WI38 (cell line): ENCODE data around the gene MYO15A.

Source experiments
- H3K4me3 ChIP-seq: 2 replicates; pipeline ENCODE4 v1.5.1; 2011; ENCODE audit warnings: low read depth, mild to moderate bottlenecking, control low read depth, low read length
- TF ChIP-seq, protein P1 (sequence below): IDR thresholded peaks from 2 replicates; pipeline ENCODE4 v1.5.1; 2012; ENCODE audit warnings: low read depth, mild to moderate bottlenecking, control low read depth, low read length

Gene MYO15A

DNA sequence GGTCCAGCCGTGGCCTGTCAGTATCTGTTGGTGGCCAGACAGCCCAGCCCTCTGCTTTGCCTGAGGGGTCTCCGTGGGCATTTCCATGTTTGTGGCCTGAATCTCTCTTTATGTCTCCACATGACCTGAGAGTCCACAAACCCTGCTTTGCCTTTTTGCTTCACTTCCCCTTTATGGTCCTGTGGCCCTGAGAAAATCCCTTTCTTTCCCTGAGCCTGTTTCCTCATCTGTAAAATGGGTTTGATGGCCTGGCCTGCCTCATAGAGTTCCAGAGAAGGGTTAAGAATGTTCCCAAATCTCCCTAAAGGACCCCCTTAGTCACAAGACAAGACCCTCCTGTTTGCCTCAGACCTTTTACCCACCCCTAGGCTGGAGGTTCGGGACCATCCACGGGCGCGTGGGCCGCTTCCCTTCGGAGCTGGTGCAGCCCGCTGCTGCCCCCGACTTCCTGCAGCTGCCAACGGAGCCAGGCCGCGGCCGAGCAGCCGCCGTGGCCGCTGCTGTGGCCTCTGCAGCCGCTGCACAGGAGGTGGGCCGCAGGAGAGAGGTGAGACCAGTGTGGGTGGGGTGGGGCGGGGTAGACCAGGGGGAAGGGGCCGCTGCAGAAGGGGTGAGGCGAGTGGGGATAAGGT, 48.9 kb downstream of the MYO15A start:
- TF ChIP-seq, protein P1, sequence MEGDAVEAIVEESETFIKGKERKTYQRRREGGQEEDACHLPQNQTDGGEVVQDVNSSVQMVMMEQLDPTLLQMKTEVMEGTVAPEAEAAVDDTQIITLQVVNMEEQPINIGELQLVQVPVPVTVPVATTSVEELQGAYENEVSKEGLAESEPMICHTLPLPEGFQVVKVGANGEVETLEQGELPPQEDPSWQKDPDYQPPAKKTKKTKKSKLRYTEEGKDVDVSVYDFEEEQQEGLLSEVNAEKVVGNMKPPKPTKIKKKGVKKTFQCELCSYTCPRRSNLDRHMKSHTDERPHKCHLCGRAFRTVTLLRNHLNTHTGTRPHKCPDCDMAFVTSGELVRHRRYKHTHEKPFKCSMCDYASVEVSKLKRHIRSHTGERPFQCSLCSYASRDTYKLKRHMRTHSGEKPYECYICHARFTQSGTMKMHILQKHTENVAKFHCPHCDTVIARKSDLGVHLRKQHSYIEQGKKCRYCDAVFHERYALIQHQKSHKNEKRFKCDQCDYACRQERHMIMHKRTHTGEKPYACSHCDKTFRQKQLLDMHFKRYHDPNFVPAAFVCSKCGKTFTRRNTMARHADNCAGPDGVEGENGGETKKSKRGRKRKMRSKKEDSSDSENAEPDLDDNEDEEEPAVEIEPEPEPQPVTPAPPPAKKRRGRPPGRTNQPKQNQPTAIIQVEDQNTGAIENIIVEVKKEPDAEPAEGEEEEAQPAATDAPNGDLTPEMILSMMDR, result no peak
- no peak overlapping the region for H3K4me3 ChIP-seq

DNA sequence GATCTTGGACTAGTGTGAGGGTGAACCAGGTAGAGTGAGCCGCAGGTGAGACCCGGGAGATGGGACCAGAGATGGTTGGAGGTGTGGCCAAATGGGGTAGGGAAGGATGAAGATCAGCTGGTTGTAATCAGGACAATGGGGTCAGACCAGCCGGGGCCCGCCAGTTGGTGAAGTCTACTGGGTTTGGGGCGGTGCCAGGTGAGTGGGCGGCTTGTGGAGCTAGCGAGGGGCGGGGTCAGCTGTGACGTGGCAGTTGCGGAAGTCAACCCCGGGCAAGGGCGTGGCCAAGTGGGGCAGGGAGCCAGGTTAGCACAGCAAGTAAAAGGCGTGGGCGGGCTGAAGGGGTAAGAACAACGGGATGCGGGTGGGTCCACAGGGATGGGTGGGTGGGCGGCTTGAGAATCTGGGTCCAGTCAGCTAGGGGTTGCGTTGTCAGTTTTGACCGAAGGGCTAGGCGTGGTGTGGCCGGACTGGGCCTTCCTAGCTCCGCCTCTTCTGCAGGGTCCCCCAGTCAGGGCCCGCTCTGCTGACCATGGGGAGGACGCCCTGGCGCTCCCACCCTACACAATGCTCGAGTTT, 49.6 kb downstream of the MYO15A start:
- no peak overlapping the region for H3K4me3 ChIP-seq
- TF ChIP-seq, protein P1, result no peak

DNA sequence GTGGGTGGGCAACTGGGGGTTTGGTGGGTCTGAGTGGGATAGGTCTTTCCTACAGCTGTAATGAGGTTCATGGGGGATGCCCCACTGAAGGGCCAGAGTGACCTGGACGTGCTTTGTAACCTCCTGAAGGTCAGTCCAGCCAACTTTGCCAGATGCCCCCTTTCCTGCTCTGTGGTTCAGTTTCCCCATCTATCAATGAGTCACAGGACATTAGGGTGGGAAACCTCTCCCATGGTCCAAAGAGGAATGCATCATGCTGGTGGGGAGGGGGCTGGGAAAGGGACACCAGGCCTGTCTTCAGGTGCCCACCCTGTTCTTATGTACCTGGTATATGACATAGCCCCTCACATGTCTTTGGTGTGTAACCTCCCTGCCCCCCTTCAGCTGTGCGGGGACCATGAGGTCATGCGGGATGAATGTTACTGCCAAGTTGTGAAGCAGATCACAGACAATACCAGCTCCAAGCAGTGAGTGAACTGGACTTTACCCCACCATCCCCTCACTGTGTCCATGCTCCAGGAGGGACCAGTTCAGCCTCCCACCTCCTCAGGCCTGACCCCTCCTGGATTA, 51.1 kb downstream of the MYO15A start:
- TF ChIP-seq, protein P1, result no peak
- H3K4me3 ChIP-seq, result no peak overlapping the region

DNA sequence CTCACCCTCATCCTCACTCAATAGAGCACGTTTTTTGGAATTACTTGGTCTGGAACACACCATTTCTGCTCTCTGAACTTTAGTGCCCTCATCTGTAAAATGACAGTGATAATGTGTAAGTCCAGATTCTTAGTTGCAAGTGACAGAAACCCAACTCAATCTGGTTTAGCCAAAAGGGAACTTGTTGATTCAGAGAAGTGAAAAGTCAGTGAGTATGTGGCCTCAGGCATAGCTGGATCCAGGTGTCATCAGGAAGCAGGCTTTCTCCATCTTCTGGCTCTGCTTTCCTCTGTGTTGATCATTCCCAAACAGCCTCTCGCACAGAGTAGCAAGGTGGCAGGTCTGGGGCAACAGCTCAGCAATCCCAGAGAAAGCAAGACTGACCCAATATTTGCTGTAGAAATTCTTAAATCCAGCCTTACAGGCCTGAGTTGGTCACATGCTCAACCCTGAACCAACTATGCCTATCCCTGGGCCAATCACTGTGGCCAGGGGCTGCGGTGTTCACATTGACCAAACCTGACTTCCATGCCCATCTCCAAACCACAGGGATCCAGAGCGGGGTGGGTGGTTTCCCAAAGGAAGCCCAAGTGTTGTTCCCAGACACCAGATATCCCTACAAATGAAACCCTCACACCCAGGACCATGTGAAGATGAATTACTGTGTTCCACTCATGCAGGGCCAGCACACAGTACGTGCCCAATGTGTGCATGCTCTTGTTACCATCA, 51.7 kb downstream of the MYO15A start:
- TF ChIP-seq, protein P1, result no peak

DNA sequence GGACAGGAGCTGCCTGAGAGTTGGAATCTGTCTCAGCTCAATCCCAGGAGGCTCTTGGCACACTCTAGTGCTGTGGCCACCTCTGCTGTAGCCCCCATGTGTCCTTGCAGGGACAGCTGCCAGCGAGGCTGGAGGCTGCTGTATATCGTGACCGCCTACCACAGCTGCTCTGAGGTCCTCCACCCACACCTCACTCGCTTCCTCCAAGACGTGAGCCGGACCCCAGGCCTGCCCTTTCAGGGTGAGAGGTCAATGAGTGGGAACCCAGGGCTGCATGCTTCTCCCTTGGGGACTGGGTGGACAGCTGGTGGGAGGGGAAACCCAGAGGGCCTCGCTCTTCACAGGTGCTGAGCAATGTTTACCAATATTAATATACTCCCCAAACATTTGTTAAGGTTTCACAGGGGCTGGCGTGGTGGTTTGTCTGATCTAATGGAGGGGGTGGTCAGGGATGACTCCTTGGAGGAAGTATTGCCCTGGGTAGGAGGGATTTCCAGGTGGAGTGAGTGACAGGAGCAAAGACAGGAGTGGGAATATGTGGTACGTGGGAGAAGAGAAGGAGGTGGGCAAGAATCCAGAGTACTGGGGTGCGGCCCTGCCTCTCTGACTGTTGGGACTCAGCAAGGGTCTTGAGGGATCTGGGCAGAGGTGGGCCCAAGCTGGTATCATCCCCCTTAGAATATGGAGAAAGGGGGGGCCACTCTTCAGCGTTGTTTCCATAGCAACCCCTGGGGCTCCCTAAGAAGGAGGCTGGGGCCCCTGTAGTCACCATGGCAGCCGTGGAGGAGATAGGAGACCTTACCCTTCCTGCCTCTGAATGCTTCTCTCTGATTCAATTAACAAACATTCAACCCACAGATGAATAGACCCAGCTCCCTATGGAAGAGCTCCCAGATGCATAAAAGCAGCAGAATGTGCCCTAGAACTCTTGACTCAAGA, 52.9 kb downstream of the MYO15A start:
- TF ChIP-seq, protein P1, result no peak
- no peak overlapping the region for H3K4me3 ChIP-seq

More for the DNA sequence above, 51.7 kb downstream of the MYO15A start:
- H3K4me3 ChIP-seq, result no peak overlapping the region

DNA sequence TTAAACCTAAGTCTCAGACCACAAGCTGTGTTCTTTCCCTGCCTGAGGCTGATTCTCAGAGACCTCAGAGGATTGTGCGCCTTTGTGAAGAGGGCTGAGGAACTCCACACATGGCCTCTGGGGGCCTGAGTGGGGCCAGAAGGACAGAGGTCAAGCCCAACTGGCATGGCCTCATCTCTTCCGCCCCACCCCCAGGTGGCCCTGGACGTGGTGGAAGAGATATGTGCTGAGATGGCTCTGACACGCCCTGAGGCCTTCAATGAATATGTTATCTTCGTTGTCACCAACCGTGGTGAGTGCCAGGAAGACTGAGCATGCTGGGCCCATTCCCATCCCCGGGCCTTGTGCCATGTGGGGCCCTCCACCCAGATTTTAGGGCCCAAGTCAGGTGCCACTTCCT, 55.0 kb downstream of the MYO15A start:
- no peak overlapping the region for H3K4me3 ChIP-seq
- TF ChIP-seq, protein P1, result no peak
